HUES48 (cell line): ENCODE results near the gene IFNLR1.

ENCODE experiments used
- H3K27ac ChIP-seq: one replicate; pipeline ENCODE4 v1.7.0; 2013; ENCODE audit warnings: low read depth, low read length, inconsistent platforms
- H3K27me3 ChIP-seq: 2 replicates; pipeline ENCODE4 v1.6.1; 2013; ENCODE audit warnings: mild to moderate bottlenecking, low read length; ENCODE audit not compliant: control insufficient read depth, insufficient read depth
- H3K36me3 ChIP-seq: 2 replicates; pipeline ENCODE4 v1.6.1; 2013; ENCODE audit warnings: low read length; ENCODE audit not compliant: control insufficient read depth, insufficient read depth
- H3K4me1 ChIP-seq: 2 replicates; pipeline ENCODE4 v1.6.1; 2013; ENCODE audit warnings: mild to moderate bottlenecking, low read length; ENCODE audit not compliant: control insufficient read depth, insufficient read depth
- H3K4me3 ChIP-seq: 2 replicates; pipeline ENCODE4 v1.5.1; 2013; ENCODE audit warnings: mild to moderate bottlenecking, low read depth, low read length
- H3K9ac ChIP-seq: 2 replicates; pipeline ENCODE4 v1.6.1; 2013; ENCODE audit warnings: mild to moderate bottlenecking, low read depth, low read length, moderate library complexity
- H3K9me3 ChIP-seq: 2 replicates; pipeline ENCODE4 v1.6.1; 2013; ENCODE audit warnings: low read length; ENCODE audit not compliant: control insufficient read depth, insufficient read depth

Gene IFNLR1

DNA sequence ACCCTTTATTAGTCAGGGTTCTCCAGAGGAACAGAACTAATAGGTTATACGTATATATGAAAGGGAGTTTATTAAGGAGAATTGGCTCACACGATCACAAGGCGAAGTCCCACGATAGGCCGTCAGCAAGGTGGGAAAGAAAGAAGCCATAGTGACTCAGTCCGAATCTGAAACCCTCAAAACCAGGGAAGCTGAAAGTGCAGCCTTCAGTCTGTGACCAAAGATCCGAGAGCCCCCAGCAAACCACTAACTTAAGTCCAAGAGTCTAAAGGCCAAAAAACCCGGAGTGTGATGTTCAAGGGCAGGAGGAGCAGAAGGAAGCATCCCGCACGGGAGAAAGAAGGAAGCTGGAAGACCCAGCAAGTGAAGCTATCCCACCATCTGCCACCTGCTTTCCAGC is 9.9 kb downstream of the IFNLR1 start:
- Histone ChIP-seq H3K27ac (no peak overlapping the region), H3K4me3 (no peak overlapping the region), H3K4me1 (peaks cover 4% of the 10 kb centered on the region; the same call in 1 of the 2 replicates), H3K9me3 (no peaks in the 10 kb centered on the region), H3K27me3 (no peaks in the 10 kb centered on the region), H3K9ac (no peak overlapping the region), H3K36me3 (peaks cover 11% of the 10 kb centered on the region)

DNA sequence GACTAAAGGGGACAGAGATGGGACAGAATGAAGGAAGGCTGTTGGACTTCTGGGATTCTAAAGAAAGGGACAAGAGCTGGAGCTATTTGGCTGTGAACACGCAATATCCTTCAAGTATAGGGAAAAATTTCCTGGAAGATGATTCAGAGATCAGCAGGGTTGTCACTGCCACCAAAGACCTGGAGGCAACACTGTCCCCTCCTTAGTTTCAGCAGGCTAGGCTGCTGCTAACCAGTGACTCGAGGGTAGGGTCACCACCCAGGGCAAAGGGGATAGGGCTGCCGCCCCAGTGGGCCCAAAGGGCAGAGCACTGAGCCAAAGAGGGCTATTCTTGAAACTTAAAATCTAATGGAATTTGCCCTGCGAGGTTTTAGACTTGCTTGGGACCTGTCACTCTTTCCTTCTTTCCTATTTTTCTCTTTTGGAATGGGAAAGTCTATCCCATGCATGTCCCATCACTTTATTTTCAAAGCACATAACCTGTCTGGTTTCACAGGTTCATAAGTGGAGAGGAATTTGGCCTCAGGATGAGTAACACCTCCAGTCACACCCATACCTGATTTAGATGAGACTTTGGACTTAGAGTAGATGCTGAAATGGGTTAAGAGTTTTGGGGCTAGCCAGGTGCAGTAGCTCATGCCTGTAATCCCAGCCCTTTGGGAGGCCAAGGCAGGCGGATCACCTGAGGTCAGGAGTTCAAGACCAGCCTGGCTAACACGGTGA is 11.9 kb downstream of the IFNLR1 start:
- Histone ChIP-seq H3K9me3 (no peaks in the 10 kb centered on the region), H3K4me1 (peaks cover 4% of the 10 kb centered on the region; the same call in 1 of the 2 replicates), H3K4me3 (no peak overlapping the region), H3K27me3 (no peaks in the 10 kb centered on the region), H3K36me3 (peaks cover 11% of the 10 kb centered on the region), H3K27ac (no peak overlapping the region), H3K9ac (no peak overlapping the region)

DNA sequence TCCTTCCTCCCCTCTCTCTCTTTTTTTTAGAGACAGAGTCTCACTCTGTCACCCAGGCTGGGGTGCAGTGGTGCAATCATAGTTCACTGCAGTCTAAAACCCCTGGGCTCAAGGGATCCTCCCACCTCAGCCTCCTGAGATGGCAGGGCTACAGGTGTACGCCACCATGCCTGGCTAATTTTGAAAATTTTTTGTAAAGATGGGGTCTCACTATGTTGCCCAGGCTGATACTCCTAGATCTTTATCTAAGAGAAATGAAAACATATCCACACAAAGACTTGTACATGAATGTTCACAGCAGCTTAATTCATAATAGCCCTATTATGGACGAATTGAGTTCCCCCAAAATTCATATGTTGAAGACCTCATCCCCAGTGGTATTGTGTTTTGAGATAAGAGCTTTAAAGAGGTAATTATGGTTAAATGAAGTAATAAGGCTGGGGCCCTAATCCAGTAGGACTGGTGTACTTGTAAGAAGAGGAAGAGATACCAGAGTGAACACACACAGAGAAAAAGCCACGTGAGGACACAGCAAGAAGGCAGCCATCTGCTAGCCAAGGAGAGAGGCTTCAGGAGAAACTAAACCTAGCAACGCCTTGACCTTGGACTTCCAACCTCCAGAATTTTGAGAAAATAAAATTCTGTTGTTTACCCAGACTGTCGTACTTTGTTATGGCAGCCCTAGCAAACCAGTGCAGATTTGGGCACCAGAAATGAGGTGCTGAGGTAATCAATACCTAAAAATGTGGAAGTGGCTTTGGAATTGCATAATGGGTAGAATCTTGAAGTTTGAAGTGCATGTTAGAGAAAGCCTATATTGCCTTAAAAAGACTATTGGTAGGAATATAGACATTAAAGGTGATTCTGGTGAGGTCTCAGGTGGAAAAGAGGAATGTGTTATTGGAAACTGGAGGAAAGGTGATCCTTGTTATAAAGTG is 13.2 kb downstream of the IFNLR1 start:
- H3K27ac ChIP-seq, result no peak overlapping the region
- no peak overlapping the region for H3K9ac ChIP-seq
- no peaks in the 10 kb centered on the region for H3K27me3 ChIP-seq
- H3K9me3 ChIP-seq, result no peaks in the 10 kb centered on the region
- H3K4me1 ChIP-seq, result peaks cover 4% of the 10 kb centered on the region; the same call in 1 of the 2 replicates
- no peak overlapping the region for H3K4me3 ChIP-seq
- peaks cover 15% of the 10 kb centered on the region; the same call in 1 of the 2 replicates for H3K36me3 ChIP-seq

DNA sequence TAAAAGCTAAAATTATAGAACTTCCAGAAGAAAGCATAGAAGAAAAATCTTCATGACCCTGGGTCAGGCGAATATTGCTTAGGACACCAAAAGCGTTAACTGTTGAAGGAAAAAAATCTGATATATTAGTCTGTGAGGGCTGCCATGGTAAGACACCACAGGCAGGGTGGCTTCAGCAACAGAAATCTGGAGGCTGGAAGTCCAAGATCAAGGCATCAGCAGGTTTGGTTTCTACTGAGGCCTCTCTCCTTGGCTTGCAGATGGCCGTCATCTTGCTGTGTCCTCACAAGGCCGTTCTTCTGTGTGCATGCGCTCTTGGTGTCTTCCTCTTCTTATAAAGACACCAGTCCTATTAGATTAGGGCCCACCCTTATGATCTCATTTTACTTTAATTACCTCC is 14.5 kb downstream of the IFNLR1 start:
- Histone ChIP-seq H3K4me3 (no peak overlapping the region), H3K9me3 (no peaks in the 10 kb centered on the region), H3K27ac (no peak overlapping the region), H3K27me3 (no peaks in the 10 kb centered on the region), H3K36me3 (peaks cover 20% of the 10 kb centered on the region; the same call in 1 of the 2 replicates), H3K9ac (no peak overlapping the region), H3K4me1 (peaks cover 4% of the 10 kb centered on the region; the same call in 1 of the 2 replicates)

DNA sequence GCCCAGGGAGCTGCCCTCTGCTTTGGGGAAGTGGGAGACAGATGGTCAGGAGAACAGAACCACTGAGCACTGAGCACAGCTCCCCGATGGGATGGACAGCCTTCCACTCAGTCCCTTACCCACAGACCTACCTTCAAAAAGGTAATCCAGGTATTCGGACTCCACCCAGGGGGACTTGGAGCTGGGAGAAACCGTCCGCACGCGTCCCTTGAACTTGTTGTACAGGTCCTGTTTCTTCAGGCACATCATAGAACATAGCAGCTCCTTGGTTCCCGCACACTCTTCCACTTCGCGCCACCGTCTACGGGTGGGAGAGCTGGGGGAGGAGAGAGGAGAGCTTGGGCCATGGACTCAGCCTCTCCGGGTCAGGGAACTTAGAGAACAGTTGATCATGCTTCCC is 17.8 kb downstream of the IFNLR1 start:
- no peaks in the 10 kb centered on the region for H3K4me1 ChIP-seq
- H3K9me3 ChIP-seq, result no peaks in the 10 kb centered on the region
- H3K4me3 ChIP-seq, result no peak overlapping the region
- no peak overlapping the region for H3K27ac ChIP-seq
- H3K27me3 ChIP-seq, result no peaks in the 10 kb centered on the region
- peaks cover 36% of the 10 kb centered on the region for H3K36me3 ChIP-seq
- no peak overlapping the region for H3K9ac ChIP-seq

DNA sequence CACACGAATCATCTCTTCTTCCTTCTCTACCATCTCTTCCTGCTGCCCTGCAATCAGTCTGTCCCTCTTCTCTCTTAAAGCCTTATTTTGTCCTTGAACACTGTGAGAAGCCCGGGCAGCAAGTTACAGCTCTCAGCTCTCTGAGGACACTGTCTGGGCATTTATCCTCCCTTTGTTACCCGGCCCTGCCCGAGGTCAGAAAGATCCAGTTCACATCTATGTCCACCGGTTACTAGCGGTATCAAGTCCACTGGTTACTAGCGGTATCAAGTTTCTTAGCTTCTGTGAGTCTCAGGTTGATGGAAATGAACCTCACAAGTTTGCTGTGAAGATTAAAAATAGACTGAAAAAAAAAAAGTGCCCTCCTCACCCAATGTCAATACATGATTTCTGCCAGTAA is 18.8 kb downstream of the IFNLR1 start:
- Histone ChIP-seq H3K4me1 (no peaks in the 10 kb centered on the region), H3K36me3 (peaks cover 36% of the 10 kb centered on the region), H3K9me3 (no peaks in the 10 kb centered on the region), H3K9ac (no peak overlapping the region), H3K4me3 (no peak overlapping the region), H3K27me3 (no peaks in the 10 kb centered on the region), H3K27ac (no peak overlapping the region)

DNA sequence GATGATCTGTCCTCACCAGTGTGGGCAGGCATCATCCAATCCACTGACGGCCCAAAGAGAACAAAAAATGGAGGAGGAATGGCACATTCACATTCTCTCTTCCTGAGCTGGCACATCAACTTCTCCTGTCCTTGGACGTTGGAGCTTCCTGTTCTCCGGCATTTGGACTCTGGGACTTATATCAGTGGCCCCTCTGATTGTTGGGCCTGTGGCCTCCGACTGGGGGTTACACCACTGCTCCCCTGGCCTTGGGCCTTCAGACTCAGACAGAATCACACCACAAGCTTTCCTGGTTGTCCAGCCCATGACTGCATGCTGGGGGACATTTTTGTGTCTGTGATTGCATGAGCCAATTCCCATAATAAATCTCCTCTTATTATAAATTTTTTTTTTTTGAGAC is 20.1 kb downstream of the IFNLR1 start:
- H3K36me3 ChIP-seq, result peaks cover 31% of the 10 kb centered on the region
- H3K27ac ChIP-seq, result no peak overlapping the region
- no peaks in the 10 kb centered on the region for H3K9me3 ChIP-seq
- no peaks in the 10 kb centered on the region for H3K27me3 ChIP-seq
- no peaks in the 10 kb centered on the region for H3K4me1 ChIP-seq
- no peak overlapping the region for H3K9ac ChIP-seq
- H3K4me3 ChIP-seq, result no peak overlapping the region

DNA sequence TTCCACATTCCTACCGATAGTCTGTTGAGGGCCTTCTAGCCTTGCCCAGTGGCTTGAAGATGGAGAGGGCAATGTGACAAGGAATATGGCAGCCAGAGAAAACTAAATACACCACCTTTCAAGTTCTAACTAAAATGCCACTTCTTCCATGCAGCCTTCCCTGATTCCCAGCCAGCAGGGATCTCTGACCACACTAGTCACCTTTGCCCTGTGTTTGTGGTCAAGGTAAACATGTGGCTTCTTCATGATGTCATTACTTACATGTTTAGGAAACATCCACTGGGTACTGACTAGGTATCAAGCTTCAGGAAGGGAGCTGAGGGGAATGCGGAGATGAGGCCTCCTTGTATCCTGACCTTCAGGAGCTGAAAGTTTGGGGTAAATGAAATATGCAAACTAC is 21.6 kb downstream of the IFNLR1 start:
- Histone ChIP-seq H3K36me3 (peaks cover 33% of the 10 kb centered on the region), H3K27ac (no peak overlapping the region), H3K9ac (no peak overlapping the region), H3K4me3 (no peak overlapping the region), H3K4me1 (no peaks in the 10 kb centered on the region), H3K27me3 (no peaks in the 10 kb centered on the region), H3K9me3 (no peaks in the 10 kb centered on the region)

DNA sequence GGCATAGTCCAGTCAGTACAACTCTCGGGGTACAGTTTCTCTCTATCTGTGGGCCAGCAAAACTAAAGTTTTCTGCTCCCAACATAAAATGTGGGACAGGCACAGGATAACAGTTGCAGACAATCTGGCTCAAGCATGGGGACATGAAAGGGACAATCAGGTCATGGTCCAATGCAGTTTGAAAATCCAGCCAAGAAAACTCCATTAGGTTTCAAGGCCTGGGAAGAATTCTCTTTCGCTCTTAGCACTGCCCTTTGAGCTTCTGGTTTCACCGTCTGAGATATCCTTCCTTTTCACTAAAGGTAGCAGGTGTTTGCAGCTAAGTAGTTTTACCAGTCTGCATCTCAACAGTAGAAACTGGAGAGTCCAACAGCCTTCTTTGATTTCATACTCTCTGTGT is 23.1 kb downstream of the IFNLR1 start:
- Histone ChIP-seq H3K27ac (no peak overlapping the region), H3K36me3 (peaks cover 28% of the 10 kb centered on the region), H3K9ac (no peak overlapping the region), H3K4me3 (no peak overlapping the region), H3K9me3 (no peaks in the 10 kb centered on the region), H3K27me3 (no peaks in the 10 kb centered on the region), H3K4me1 (no peaks in the 10 kb centered on the region)

DNA sequence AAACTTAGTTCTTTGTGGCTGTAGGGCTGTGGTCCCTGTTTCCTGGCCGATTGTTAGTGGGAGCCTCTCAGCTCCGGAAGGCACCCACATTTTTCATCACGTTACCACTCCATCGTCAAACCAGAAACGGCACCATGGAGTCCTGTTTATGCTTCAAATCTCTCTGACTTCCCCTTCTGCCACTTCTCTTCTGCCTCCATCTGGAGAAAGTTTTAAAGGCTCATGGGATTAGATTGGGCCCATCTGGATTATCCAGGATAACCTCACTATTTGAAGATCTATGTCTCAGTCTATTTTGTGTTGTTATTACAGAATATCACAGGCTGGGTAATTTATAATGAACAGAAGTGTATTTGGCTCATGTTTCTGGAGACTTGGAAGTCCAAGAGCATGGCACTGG is 24.9 kb downstream of the IFNLR1 start:
- Histone ChIP-seq H3K27me3 (no peaks in the 10 kb centered on the region), H3K27ac (no peak overlapping the region), H3K36me3 (peaks cover 30% of the 10 kb centered on the region), H3K4me1 (no peaks in the 10 kb centered on the region), H3K4me3 (no peak overlapping the region), H3K9ac (no peak overlapping the region), H3K9me3 (no peaks in the 10 kb centered on the region)

DNA sequence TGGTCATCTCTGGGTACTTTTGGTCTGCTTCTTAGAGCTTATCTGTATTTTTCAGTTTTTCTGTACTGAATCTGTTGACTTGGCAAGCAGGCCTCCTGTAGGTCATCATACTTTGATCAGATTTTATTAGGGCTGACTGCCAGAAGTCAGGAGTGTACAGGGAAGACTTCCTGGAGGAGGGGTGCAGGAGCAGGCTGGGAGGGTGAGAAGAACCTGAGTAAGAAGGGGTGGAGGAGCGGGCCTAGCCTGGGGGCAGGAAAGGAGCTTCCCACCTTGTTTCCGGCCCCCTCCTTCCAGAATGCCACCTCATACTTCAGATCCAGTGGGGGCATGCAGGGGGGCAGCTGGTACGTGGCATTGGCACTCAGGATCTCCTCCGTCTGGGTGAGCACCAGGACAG is 25.8 kb downstream of the IFNLR1 start:
- Histone ChIP-seq H3K4me3 (no peak overlapping the region), H3K4me1 (no peaks in the 10 kb centered on the region), H3K27me3 (no peaks in the 10 kb centered on the region), H3K27ac (no peak overlapping the region), H3K9ac (no peak overlapping the region), H3K9me3 (no peaks in the 10 kb centered on the region), H3K36me3 (peaks cover 33% of the 10 kb centered on the region)
